Inflammatory macrophage treated with lipopolysaccharide for 1 hour (primary cell): ENCODE measurements around the gene DLG4.

Experiments
- DNase-seq, 2 donors: peaks; one replicate each; pipeline ENCODE4 v3.0.0-alpha.2; 2020 to 2022

DLG4 gene

DNA sequence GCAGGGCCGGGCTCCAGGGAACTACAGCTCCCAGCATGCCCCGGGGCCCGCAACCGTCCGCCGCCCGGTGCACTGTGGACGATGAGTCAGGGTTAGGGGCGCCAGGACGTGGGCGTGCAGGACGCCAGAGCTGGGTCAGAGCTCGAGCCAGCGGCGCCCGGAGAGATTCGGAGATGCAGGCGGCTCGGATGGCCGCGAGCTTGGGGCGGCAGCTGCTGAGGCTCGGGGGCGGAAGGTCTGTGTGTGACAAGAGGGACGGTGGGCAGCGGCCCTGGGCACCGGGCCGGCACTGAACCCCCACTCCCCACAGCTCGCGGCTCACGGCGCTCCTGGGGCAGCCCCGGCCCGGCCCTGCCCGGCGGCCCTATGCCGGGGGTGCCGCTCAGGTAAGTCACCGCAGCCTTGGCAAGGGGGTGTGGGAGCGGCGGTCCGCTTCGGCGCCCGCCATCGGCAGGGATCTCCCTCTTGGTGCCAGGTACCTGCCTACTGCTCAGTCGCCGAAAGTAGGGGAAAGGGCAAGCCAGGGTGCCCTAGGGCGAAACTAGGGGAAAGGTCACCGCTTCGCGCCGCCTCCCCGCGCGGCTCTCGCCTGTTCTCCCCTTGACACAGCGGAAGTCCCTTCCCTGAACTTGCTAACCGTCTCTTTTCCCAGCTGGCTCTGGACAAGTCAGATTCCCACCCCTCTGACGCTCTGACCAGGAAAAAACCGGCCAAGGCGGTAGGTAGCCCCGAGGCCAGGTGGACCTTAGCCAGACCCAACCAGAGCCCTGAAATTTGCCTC lies at the start of gene DLG4, which contains the start of gene ACADVL:
Gene DLG4 (minus strand): TSS at position 25 of the 781 bp plus-strand sequence.
Gene ACADVL (plus strand): TSS at position 127 of the 781 bp plus-strand sequence. CDS start 47 bp downstream, at position 174.
- DNase-seq, result peak; percentile 79 to 83

DNA sequence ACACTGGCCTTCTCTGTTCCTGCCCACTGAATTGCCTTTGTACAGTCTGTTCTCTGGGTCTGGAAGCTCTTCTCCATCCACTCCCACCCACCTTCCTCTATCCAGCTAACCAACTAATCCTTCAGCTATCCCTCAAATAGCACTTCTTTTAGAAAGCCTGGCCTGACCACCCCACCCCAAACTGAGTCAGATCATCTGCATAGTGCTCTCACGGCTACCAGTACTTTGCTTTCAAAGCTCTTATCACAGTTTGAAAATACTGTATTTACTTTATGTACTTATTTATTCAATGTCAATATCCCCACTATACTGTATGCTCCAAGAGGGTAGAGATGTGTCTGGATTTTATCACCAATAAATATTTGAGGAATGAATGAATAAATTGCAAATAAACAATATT lies 47.1 kb upstream of the DLG4 start:
- DNase-seq, result no peak

DNA sequence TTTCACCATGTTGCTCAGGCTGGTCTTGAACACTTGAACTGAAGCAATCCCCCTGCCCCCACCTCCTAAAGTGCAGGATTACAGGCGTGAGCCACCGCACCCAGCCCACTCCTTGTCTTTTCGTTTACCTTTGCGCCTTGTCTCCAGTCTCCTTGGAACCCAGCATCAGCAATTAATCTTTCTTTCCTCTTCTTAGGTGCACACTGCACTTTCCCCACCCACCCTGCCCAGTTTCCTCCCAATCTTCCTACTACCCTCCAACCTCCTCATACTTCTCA lies 44.1 kb upstream of the DLG4 start:
- no peak for DNase-seq

DNA sequence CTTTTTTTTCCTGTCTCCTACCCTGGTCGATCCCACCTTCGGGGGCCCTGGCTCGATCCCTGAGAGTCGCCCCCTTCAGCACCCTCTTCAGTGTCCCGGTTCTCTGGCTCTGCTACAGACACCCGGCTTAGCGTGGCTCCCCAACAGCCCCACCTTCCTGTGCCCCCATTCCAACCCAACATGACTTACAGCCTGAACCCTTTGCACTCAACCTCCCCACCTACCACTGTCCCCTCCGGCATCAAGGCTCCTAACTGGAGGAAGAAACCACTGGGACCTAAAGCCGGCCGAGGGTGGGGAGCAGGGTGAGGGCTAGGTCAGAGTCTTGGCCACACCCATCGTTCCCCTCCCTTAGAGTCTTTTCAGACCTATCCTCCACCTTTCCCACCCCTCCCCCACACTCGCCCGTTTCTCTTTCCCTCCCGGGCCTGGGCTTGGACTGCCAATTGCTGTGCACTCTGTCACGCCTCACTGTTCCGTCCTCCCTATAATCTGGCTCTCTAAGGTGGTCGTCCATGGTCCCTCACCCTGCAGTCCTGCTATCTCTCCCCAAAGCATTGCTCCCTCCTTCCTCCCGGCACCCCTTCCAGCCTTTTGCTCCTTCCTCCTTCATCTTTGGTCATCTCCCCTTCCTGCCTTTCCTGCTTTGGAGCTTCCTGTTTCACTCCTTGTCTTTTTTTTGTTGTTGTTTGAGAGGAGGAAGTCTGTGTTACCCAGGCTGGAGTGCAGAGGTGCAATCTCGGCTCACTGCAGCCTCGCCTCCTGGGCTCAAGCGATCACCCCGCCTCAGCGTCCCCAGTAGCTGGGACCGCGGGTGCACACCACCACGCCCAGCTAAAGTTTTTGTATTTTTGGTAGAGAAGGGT lies 43.5 kb upstream of the DLG4 start:
- peak in 1 of 2 donors; percentile 34 for DNase-seq

DNA sequence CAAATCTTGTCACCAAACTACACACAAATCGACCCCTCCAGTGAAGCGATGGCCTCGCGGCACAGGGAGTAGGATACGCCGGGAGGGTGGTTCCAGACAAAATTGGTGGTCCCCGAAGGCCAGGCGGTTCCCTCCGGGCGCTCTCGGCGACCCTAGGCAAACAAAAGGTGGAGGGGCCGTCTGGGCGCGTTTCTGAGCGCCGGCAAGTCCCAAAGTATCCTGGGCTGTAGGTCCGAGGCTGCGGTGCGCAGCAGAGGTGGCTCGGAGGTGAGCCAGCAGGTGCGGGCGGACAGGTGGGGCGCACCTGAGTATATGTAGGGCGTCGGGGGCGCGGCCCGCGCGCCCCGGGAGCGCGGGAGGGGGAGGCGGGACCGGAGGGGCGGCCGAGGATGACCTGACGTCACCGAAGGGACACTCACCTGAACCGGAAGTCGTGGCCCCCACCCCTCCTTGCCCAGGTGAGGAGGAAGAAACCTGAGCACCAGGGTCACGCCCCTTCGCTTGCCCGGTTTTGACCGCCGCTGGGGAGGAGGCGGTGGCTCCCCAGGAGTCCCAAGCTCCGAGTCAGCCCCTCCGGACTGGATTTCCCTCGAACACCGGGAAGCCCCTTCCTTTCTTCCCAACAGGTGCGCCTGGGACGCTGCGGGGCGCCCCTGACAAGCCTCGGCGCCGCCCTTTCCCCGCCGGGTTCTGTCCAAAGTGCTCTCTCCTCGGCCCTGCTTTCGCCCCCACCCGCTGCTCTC lies 42.7 kb upstream of the DLG4 start, which contains the start of gene CLDN7:
Gene CLDN7 (minus strand): TSS at position 287 of the 743 bp plus-strand sequence. CDS start 435 bp downstream, outside the sequence.
- DNase-seq, result no peak

DNA sequence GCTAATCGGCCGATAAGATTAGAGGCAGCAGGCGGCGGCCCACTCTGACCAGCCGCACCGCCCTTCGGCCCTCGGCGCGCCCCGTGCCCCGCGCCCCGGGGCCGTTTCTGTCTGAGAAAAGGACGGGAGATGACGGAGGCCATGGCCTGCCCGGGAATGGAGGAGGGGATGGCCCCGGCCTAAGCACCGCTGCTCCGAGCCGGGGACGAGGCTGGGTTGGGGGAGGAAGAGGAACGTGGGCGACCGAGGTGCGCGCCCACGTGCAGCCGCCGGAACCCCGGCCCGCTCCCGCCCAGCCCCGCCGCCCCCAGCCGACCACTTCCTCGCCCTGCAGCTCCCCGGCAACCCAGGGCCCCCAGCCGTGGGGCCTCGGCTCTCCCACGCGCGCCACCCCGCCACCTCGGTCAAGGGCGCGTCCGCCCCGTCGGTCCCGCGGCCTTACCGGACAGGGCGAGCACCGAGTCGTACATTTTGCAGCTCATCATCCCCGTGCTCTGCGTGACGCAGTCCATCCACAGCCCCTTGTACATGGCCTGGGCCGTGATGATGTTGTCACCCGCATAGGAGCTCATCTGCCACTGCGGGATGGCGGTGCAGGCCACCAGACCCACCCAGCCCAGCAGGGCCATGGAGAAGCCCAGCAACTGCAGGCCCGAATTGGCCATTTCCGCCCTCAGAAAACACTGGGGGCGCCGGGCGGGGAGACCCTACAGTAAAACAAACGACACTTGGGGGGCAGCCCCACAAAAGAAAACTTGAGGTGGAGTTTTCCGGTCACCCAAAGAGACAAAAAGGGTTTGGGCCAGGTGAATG lies 41.9 kb upstream of the DLG4 start:
- no peak for DNase-seq

DNA sequence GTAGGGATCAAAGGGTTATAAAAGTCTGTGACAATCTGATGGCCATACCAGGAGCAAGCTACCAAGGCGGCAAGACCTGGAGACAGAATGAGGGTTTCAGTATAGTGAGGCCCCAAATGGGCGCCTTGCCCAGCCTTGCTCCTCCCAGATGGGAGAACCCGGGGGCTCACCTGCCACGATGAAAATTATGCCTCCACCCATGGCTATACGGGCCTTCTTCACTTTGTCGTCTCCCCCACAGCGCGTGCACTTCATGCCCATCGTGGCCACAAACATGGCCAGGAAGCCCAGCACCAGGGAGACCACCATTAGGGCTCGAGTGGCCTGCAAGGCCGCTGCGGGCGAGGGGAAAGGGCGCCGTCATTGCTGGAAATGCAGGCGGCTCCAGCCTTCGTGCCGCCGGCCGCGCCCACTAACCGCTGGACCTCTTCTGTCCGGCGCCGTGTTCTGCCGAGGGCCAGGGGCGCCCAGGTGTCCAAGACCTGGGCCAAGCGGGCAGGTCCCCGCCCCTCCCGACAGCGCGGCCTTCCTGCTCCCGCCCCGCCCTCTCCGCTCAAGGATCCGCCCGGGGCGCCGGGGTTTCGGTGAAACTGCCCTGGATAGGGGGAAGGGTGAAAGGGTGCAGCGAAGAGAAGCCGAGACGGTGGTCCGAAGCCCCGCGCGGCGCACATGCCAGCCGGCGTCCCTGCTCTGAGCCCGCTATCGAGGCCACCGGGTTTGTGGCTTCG lies 41.2 kb upstream of the DLG4 start:
- DNase-seq, result no peak

DNA sequence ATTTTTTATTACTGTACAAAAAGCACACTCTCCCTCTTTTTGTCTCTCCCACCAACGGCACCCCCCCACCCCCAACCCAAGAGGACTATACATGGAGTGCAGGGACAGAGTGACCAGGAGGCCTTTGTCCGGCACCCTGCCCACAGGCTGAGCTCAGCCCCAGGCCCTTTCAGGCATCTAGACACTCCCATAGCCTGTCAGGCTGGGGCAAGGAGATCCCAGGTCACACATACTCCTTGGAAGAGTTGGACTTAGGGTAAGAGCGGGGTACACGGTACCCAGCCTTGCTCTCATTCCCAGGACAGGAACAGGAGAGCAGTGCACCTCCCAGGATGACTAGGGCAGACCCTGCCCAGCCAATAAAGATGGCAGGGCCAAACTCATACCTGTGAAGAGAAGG lies 40.5 kb upstream of the DLG4 start:
- no peak for DNase-seq

DNA sequence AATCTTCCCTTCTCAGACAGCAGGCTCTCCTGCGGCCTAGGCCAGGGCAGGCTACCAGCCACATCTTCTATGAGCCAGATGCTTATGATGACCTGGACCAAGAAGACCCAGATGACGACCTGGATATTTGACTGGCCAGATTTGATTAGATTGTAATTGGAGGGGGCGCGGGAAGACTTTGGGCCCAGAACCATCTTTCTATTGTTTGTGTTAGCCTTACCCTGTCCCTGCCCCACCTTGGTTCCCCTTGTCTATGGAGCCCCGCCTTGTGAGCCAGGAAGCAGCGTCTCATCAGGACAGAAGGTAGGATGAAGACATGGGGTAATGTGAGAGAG lies 39.9 kb upstream of the DLG4 start:
- no peak for DNase-seq

DNA sequence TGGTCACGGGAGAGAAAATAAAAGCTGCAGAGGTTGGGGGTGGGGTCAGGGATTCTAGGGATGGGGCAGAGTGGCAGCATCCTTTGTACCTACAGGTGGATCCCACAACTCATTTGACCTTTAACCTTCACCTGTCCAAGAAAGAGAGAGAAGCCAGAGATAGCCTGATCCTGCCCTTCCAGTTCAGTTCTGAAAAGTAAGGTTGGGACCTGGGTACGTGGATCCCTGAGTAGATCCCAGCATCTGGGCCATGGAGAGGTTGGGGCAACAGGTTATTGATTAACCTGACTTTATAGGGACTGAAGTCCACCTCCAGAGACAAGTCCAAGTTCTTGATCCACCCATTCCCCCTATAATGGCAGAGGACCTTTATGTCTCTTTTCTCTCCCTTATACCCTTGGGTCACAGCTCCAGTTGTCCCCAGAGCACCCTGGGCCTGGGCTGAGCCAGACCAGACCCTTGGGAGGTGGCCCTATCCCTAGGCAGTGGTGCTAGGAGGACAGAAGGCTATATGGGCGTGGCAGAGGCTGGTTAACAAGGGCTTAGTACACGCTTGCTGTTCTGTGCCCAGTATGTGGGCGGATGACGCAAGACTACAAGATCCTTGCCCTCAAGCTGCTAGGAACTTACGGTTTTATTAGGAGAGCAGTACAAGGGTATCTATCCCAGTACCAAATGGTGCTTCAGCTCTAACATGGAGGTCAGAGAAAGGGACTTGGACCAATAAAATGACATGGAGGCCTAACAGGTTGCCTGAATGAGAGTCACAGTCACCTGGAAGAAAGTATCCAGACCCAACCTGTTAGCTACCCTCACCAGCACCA lies 39.3 kb upstream of the DLG4 start:
- peak; percentile 86 to 91 for DNase-seq

DNA sequence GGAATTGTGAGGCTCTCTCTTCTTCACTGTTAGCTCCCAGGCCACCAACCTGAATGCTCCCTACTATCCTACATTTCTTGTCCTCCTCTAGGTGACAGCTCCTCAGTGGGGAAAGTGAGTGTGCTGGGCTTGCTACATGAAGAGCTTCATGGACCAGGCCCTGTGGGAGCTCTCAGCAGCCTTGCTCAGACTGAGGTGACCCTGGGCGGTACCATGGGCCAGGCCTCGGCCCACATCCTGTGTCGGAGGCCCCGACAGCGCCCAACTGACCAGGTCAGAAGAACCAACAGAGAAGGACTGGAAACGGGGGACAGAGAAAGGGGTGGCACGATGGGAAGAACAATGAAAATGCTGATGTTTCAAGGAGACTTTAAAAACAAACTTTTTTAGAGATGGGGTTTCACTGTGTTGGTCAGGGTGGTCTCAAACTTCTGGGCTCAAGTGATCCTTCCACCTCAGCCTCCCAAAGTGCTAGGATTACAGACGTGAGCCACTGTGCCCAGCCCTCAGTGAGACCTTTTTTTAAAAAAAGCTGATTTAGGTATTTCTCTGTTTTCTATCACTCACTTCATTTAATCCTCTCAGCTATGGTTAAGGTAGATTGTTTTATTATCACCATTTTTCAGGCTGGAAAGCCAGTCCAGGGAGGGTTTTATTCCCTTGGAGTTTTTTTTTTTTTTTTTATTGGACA lies 37.3 kb upstream of the DLG4 start:
- DNase-seq, result no peak

DNA sequence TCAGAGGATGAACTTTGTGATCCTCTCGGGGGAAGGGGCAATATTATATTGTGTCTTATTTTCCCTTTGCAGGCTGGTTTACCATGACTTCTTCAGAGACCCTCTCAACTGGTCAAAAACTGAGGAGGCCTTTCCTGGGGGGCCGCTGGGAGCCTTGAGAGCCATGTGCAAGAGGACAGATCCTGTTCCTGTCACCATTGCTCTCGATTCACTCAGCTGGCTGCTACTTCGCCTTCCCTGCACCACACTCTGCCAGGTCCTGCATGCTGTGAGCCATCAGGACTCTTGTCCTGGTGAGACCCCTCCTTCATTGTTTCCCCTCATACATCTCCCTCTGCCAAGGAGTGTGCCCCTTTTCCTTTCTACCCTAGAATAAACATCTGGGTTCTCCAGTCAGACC lies 34.9 kb upstream of the DLG4 start:
- DNase-seq, result no peak

DNA sequence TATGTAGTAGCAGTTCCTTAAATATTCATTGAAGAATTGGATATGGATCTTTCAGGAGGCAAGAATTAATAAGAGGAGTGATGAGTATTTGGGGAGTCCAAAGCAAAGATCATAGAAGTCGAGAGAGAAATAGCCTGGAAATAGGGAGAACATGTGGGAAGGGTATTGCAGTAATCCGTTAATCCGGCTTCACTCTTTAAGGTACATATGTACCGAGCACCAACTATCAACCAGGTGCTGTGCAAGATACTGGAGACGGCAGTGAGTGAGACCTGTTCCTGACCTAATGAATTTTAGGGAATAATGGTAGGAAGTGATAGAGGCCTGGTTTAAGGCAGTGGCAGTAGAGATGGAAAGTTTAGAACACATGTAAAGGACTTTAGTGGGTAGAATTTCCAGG lies 33.4 kb upstream of the DLG4 start:
- no peak for DNase-seq

DNA sequence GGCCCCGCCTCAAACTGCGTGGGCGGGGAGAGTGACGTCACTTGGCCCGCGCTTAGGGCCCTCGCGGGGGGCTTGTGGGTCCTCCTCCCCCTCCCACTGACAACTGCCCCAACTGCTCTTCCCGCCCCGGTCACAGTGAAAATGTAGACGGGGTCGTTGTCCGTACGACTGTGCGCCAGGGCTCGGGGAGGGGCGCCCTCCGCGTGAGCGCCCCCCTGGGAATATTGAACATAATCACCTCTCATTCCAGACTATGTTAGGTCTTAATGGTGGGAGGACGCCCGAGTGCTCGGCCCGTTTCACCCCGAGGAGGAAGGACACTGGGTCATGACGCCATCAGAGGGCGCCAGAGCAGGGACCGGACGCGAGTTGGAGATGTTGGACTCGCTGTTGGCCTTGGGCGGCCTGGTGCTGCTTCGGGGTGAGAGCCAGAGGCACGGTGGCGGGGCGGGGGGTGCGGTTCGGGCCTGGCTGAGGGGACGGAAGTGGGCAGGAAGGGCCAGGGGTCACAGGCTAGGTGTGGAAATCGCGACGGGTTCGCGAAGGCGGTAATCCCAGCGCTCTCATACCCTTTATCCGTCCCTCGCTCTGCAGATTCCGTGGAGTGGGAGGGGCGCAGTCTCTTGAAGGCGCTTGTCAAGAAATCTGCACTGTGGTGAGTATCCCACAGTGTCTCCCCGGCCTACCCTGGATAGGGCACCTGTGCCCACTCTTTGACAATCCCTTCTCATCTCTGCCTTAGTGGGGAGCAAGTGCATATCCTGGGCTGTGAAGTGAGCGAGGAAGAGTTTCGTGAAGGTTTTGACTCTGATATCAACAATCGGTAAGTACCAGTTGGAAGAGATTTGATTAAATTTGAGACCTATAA lies 32.8 kb upstream of the DLG4 start, which contains the start of gene ELP5:
Gene ELP5 (plus strand): TSS at position 40 of the 868 bp plus-strand sequence. CDS start 336 bp downstream, at position 376.
- DNase-seq, result peak; percentile 87 to 95

DNA sequence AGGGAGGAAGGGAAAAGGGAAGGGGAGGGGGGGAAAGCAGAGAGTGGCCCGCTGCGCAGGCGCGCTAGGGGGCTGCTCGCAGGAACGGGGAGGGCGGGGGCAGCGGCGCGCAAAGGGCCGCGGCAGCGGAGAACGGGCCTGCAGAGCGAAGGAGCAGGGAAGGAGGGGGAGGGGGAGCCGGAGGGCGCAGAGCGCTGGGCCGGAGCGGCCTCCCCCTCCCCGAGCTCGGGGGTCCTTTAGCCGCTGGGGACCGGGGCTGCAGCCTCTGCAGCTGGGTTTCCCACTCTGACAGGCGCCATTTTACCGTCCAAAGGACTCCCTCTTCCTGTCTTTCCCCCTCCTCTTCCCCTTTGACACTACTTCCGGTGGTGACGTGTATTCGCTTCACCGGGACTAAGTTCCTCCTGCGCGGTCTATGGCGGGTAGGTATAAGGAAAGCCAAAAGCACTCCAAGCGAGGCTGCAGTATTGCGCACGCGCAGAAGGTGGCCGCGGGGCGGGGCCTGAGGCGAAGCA lies 32.1 kb upstream of the DLG4 start, which contains the start of gene CTDNEP1:
Gene CTDNEP1 (minus strand): TSS at position 74 of the 515 bp plus-strand sequence. CDS start 438 bp downstream, outside the sequence.
- DNase-seq, result peak; percentile 99 to 100

DNA sequence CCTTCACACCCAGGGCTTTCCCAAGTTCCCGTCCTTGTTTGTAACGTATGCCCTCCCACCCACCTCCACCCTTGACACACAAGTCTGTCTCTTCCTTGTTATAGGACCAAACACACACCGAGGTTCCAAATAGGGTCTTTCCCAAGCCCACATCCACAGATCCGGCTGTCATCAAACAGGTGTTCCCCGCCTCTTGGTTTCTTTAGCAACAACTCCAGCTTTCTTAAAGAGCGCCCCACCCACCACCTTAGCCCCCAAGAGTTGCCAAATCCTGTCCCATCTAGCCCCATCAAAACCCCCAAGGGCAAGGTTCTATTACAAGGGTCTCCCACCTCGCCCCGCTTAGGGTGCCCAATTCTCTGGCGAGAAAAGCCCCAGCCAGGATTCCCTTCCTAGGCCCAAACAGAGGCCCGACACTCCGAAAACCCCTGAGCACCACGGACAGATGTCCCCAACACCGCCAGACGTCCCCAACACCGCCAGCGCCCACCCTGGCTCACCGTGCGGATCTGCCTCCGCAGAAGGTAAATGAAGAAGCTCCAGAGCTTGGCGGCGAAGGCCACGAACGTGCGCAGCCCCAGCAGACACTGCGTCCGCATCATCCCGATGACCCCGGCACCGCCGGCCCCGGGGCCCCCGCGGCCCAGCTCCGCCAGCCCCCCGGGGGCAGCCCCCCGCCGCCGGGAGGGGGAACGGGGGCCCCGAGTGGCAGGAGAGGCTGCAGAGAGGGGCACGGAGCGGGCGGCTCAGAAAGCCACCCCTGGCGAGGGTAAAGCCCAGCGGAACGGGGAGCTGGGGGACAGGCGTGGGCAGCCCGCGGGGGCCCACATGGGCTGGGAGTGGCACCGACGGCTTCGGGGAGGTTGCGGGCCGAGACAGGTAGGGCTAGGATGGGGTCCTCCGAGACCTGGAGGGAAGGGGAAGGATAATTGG lies 31.3 kb upstream of the DLG4 start:
- peak; percentile 66 to 92 for DNase-seq

DNA sequence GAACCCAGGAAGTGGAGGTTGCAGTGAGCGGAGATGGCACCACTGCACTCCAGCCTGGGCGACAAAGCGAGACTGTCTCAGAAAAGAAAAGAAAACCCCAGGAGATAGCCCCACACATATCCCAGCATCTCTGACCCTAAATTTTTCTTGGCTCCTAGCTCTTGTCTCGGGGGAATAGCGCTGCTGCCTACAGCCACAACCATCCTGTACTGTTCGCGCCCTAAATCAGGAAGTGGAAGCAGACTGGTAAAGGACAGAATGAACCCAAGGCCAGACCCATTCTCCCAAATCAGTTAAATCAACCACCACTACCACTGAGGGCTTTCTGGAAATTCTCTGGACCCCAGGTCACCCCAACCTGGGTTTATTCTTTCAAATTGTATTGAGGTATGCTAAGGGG lies 30.2 kb upstream of the DLG4 start:
- DNase-seq, result no peak
